ENCODE results near the gene ATP9B. TPM values are rescaled to one million over a fixed set of nuclear protein-coding genes. Genes with fewer than 3 reads are reported as not detected.

Gene ATP9B
- polyA plus RNA-seq, 1 donor, result 20.2 TPM

GRCh38 chr18:79380816-79381806 lies 311.9 kb downstream of the ATP9B start:
- no peak for DNase-seq (ENCODE audit: low read depth)

GRCh38 chr18:79381811-79382311 lies 312.7 kb downstream of the ATP9B start:
- DNase-seq (ENCODE audit: low read depth), result no peak

- DNase-seq (ENCODE audit: low read depth), result no peak
Observed at GRCh38 chr18:79382681-79383387, 313.6 kb downstream of the ATP9B start.

- DNase-seq (ENCODE audit: low read depth), result no peak
Observed at GRCh38 chr18:79383388-79384056, 314.3 kb downstream of the ATP9B start.

- DNase-seq (ENCODE audit: low read depth), result no peak
Observed at GRCh38 chr18:79384151-79384807, 315.1 kb downstream of the ATP9B start.

- no peak for DNase-seq (ENCODE audit: low read depth)
Observed at GRCh38 chr18:79384834-79385233, 315.6 kb downstream of the ATP9B start.

GRCh38 chr18:79385326-79385707 lies 316.1 kb downstream of the ATP9B start:
- DNase-seq (ENCODE audit: low read depth), result no peak

GRCh38 chr18:79385708-79386341 lies 316.6 kb downstream of the ATP9B start:
- DNase-seq (ENCODE audit: low read depth), result no peak

GRCh38 chr18:79386547-79386946 lies 317.4 kb downstream of the ATP9B start:
- no peak for DNase-seq (ENCODE audit: low read depth)

- no peak for DNase-seq (ENCODE audit: low read depth)
Observed at GRCh38 chr18:79387214-79387613, 318.0 kb downstream of the ATP9B start.

- no peak for DNase-seq (ENCODE audit: low read depth)
Observed at GRCh38 chr18:79387615-79388014, 318.4 kb downstream of the ATP9B start.

GRCh38 chr18:79388043-79388442 lies 318.8 kb downstream of the ATP9B start:
- DNase-seq (ENCODE audit: low read depth), result no peak

- no peak for DNase-seq (ENCODE audit: low read depth)
Observed at GRCh38 chr18:79389689-79390088, 320.5 kb downstream of the ATP9B start.

GRCh38 chr18:79392226-79392625 lies 323.0 kb downstream of the ATP9B start:
- no peak for DNase-seq (ENCODE audit: low read depth)

- no peak for DNase-seq (ENCODE audit: low read depth)
Observed at GRCh38 chr18:79393181-79393634, 324.0 kb downstream of the ATP9B start.

GRCh38 chr18:79393635-79394533 lies 324.7 kb downstream of the ATP9B start:
- no peak for DNase-seq (ENCODE audit: low read depth)

- DNase-seq (ENCODE audit: low read depth), result peak; percentile 87
Observed at GRCh38 chr18:79394534-79395307, 325.5 kb downstream of the ATP9B start.

- DNase-seq (ENCODE audit: low read depth), result no peak
Observed at GRCh38 chr18:79395308-79395640, 326.1 kb downstream of the ATP9B start.

- DNase-seq (ENCODE audit: low read depth), result no peak
Observed at GRCh38 chr18:79395761-79396404, 326.7 kb downstream of the ATP9B start, which contains the start of gene NFATC1. Gene NFATC1, plus strand, starts transcription at chr18:79395930. Its CDS starts 295 bp downstream, at chr18:79396225.

All from forelimb muscle (tissue), 1 donor.